OCI-LY3 (cell line): ENCODE results near the gene CPNE4.

Source experiments
- CTCF ChIP-seq: fragments of 200-600, 300-600 bp; sonication (generic); IDR thresholded peaks from 2 replicates; pipeline ENCODE4 v1.5.1; 2014; ENCODE audit warnings: antibody characterized with exemption, low read length, low read depth
- EZH2phosphoT487 ChIP-seq: fragments of 200-600 bp; shearing (Covaris generic); IDR thresholded peaks from 2 replicates; pipeline ENCODE4 v1.6.1; 2018; ENCODE audit warnings: antibody characterized with exemption, mixed run types, low read depth

- TF ChIP-seq CTCF (no peak), EZH2phosphoT487 (no peak)
Measured at GRCh38 chr3:131541288-131541687, 493.5 kb downstream of the CPNE4 start.
